GM13977 (cell line): Measurements from ENCODE around the gene DCC.

Source experiments
- DNase-seq: peaks from one replicate; pipeline ENCODE4 v3.0.0; 2012; ENCODE audit warnings: low spot score
- CTCF ChIP-seq: IDR thresholded peaks from 2 replicates; pipeline ENCODE4 v1.5.1; 2012; ENCODE audit warnings: mild to moderate bottlenecking, control low read depth; ENCODE audit not compliant: insufficient read depth; ENCODE audit errors: extremely low read depth, missing control alignments
- in situ Hi-C: fragments of 300-500 bp; cut with MboI; formaldehyde crosslinking; loops from one replicate; pipeline ENCODE4 v1.12.0; 2022; ENCODE audit warnings: low sequenced_read_pairs, low pct_unique_long_range_greater_than_20kb, mixed read lengths, inconsistent platforms; ENCODE audit not compliant: unreplicated experiment

DCC gene

GRCh38 chr18:52815651-52816050 is 475.7 kb downstream of the DCC start:
- no peak for DNase-seq
- in situ Hi-C loops: no loop called here
- TF ChIP-seq CTCF: no peak

- in situ Hi-C loops: no loop called here
- TF ChIP-seq CTCF: no peak
- no peak for DNase-seq
Measured at GRCh38 chr18:52816121-52816520, 476.1 kb downstream of the DCC start.

GRCh38 chr18:52822160-52822559 is 482.2 kb downstream of the DCC start:
- in situ Hi-C loops: no loop called here

GRCh38 chr18:52824126-52824525 is 484.1 kb downstream of the DCC start:
- in situ Hi-C loops: no loop called here
- no peak for TF ChIP-seq CTCF
- no peak for DNase-seq

More at GRCh38 chr18:52822160-52822559, 482.2 kb downstream of the DCC start:
- DNase-seq: no peak
- TF ChIP-seq CTCF: no peak

GRCh38 chr18:52826994-52827393 is 487.0 kb downstream of the DCC start:
- DNase-seq: no peak
- TF ChIP-seq CTCF: no peak
- in situ Hi-C loops: no loop called here

GRCh38 chr18:52829320-52829719 is 489.3 kb downstream of the DCC start:
- in situ Hi-C loops: no loop called here
- no peak for TF ChIP-seq CTCF
- DNase-seq: no peak

GRCh38 chr18:52829876-52830405 is 489.9 kb downstream of the DCC start:
- TF ChIP-seq CTCF: no peak
- in situ Hi-C loops: no loop called here
- no peak for DNase-seq
